LNCaP clone FGC (cell line): ENCODE data around the gene HTRA3.

Experiments
- DNase-seq: peaks from one replicate; pipeline ENCODE4 v3.0.0-alpha.2; 2011; ENCODE audit warnings: low read depth
- H3K4me3 ChIP-seq: 2 replicates; pipeline ENCODE4 v1.5.1; 2011; ENCODE audit warnings: mild to moderate bottlenecking, low read depth, low read length, control low read depth
- CTCF ChIP-seq: IDR thresholded peaks from 2 replicates; pipeline ENCODE4 v1.5.1; 2012; ENCODE audit warnings: mild to moderate bottlenecking; ENCODE audit not compliant: control insufficient read depth, insufficient read depth; ENCODE audit errors: extremely low read depth

Gene HTRA3

GRCh38 chr4:8294036-8294435, 24.5 kb downstream of the HTRA3 start:
- DNase-seq = no peak
- H3K4me3 ChIP-seq = no peak overlapping the region

GRCh38 chr4:8294775-8295174, 25.2 kb downstream of the HTRA3 start:
- no peak for TF ChIP-seq CTCF
- H3K4me3 ChIP-seq = no peak overlapping the region
- DNase-seq = no peak

More at GRCh38 chr4:8294036-8294435, 24.5 kb downstream of the HTRA3 start:
- no peak for TF ChIP-seq CTCF

- no peak overlapping the region for H3K4me3 ChIP-seq
- no peak for DNase-seq
- no peak for TF ChIP-seq CTCF
Measured at GRCh38 chr4:8295471-8295870, 25.9 kb downstream of the HTRA3 start.

GRCh38 chr4:8296491-8296890, 26.9 kb downstream of the HTRA3 start:
- no peak for DNase-seq
- no peak for TF ChIP-seq CTCF
- H3K4me3 ChIP-seq = no peak overlapping the region

- no peak overlapping the region for H3K4me3 ChIP-seq
- no peak for DNase-seq
- no peak for TF ChIP-seq CTCF
Measured at GRCh38 chr4:8297141-8297601, 27.6 kb downstream of the HTRA3 start.

- DNase-seq = no peak
- TF ChIP-seq CTCF = no peak
Measured at GRCh38 chr4:8297691-8298485, 28.3 kb downstream of the HTRA3 start.

GRCh38 chr4:8300832-8301231, 31.3 kb downstream of the HTRA3 start:
- no peak overlapping the region for H3K4me3 ChIP-seq
- no peak for DNase-seq
- no peak for TF ChIP-seq CTCF

More at GRCh38 chr4:8297691-8298485, 28.3 kb downstream of the HTRA3 start:
- H3K4me3 ChIP-seq = no peak overlapping the region
